H9 (cell line): ENCODE results near the gene WDR70. TPM values are rescaled to one million over a fixed set of nuclear protein-coding genes. Genes with fewer than 3 reads are reported as not detected.

Source experiments
- DNase-seq: peaks from one replicate; pipeline ENCODE4 v3.0.0-alpha.2; 2017
- H2AFZ ChIP-seq: one replicate; pipeline ENCODE4 v1.6.1; 2013; ENCODE audit warnings: mild to moderate bottlenecking, low read length, control low read depth, moderate library complexity
- H2AK5ac ChIP-seq: 2 replicates; pipeline ENCODE4 v1.6.1; 2013; ENCODE audit warnings: low read length, control low read depth, mixed read lengths; ENCODE audit not compliant: insufficient read length
- H2BK120ac ChIP-seq: one replicate; pipeline ENCODE4 v1.6.1; 2013; ENCODE audit warnings: low read depth, mild to moderate bottlenecking, low read length, control low read depth, inconsistent platforms; ENCODE audit not compliant: poor library complexity, severe bottlenecking
- H2BK12ac ChIP-seq: 2 replicates; pipeline ENCODE4 v1.6.1; 2013; ENCODE audit warnings: low read length, control low read depth, mixed read lengths, low read depth; ENCODE audit not compliant: insufficient read length
- H2BK15ac ChIP-seq: 2 replicates; pipeline ENCODE4 v1.6.1; 2013; ENCODE audit warnings: low read depth, low read length, control low read depth
- H2BK20ac ChIP-seq: one replicate; pipeline ENCODE4 v1.6.1; 2013; ENCODE audit warnings: low read depth, mild to moderate bottlenecking, low read length, control low read depth, inconsistent platforms; ENCODE audit not compliant: poor library complexity, severe bottlenecking
- H2BK5ac ChIP-seq: 2 replicates; pipeline ENCODE4 v1.6.1; 2013; ENCODE audit warnings: low read length, control low read depth, mixed read lengths; ENCODE audit not compliant: insufficient read length
- H3K14ac ChIP-seq: 2 replicates; pipeline ENCODE4 v1.6.1; 2013; ENCODE audit warnings: low read length, control low read depth; ENCODE audit not compliant: insufficient read depth
- H3K18ac ChIP-seq: 2 replicates; pipeline ENCODE4 v1.6.1; 2013; ENCODE audit warnings: low read depth, mild to moderate bottlenecking, mixed read lengths, low read length, control low read depth; ENCODE audit not compliant: insufficient read length
- H3K23ac ChIP-seq: 2 replicates; pipeline ENCODE4 v1.6.1; 2013; ENCODE audit warnings: low read length, control low read depth, mixed read lengths, low read depth; ENCODE audit not compliant: insufficient read length
- H3K23me2 ChIP-seq: 2 replicates; pipeline ENCODE4 v1.6.1; 2013; ENCODE audit warnings: low read depth, mild to moderate bottlenecking, mixed read lengths, low read length, control low read depth; ENCODE audit not compliant: insufficient read length, poor library complexity, severe bottlenecking
- H3K27ac ChIP-seq: 2 replicates; pipeline ENCODE4 v1.5.1; 2013; ENCODE audit warnings: low read length, control low read depth, mixed read lengths, low read depth; ENCODE audit not compliant: insufficient read length
- H3K27me3 ChIP-seq: 2 replicates; pipeline ENCODE4 v1.6.1; 2013; ENCODE audit warnings: low read length, control low read depth, inconsistent platforms; ENCODE audit not compliant: insufficient read depth
- H3K4ac ChIP-seq: 2 replicates; pipeline ENCODE4 v1.6.1; 2013; ENCODE audit warnings: low read depth, mild to moderate bottlenecking, control low read depth, inconsistent platforms, low read length, moderate library complexity
- H3K4me1 ChIP-seq: 2 replicates; pipeline ENCODE4 v1.6.1; 2013; ENCODE audit warnings: low read length, control low read depth, inconsistent platforms; ENCODE audit not compliant: insufficient read depth
- H3K4me2 ChIP-seq: 2 replicates; pipeline ENCODE4 v1.6.1; 2013; ENCODE audit warnings: low read length, control low read depth, mixed read lengths; ENCODE audit not compliant: insufficient read length, insufficient read depth
- H3K56ac ChIP-seq: 2 replicates; pipeline ENCODE4 v1.6.1; 2013; ENCODE audit warnings: low read depth, mild to moderate bottlenecking, mixed read lengths, low read length, control low read depth; ENCODE audit not compliant: insufficient read length
- H3K79me1 ChIP-seq: 2 replicates; pipeline ENCODE4 v1.6.1; 2013; ENCODE audit warnings: low read depth, mild to moderate bottlenecking, moderate library complexity, low read length, control low read depth, inconsistent platforms; ENCODE audit not compliant: insufficient read depth, poor library complexity, severe bottlenecking
- H3K79me2 ChIP-seq: 2 replicates; pipeline ENCODE4 v1.6.1; 2013; ENCODE audit warnings: low read length, control low read depth, inconsistent platforms; ENCODE audit not compliant: insufficient read depth
- H3K9ac ChIP-seq: 2 replicates; pipeline ENCODE4 v1.6.1; 2013; ENCODE audit warnings: low read length, control low read depth, mixed read lengths; ENCODE audit not compliant: insufficient read length; ENCODE audit errors: extremely low read depth
- H3K9me3 ChIP-seq: one replicate; pipeline ENCODE4 v1.6.1; 2013; ENCODE audit warnings: low read depth, low read length, inconsistent platforms; ENCODE audit not compliant: control insufficient read depth
- H3T11ph ChIP-seq: one replicate; pipeline ENCODE4 v1.6.1; 2013; ENCODE audit warnings: mild to moderate bottlenecking, low read length, control low read depth, inconsistent platforms
- H4K20me1 ChIP-seq: one replicate; pipeline ENCODE4 v1.6.1; 2013; ENCODE audit not compliant: control insufficient read depth, insufficient read length, insufficient read depth
- H4K5ac ChIP-seq: 2 replicates; pipeline ENCODE4 v1.6.1; 2013; ENCODE audit warnings: low read depth, mild to moderate bottlenecking, mixed read lengths, low read length, control low read depth; ENCODE audit not compliant: insufficient read length
- H4K8ac ChIP-seq: replicated peaks from 2 replicates; pipeline ENCODE4 v1.6.1; 2013; ENCODE audit warnings: low read length, control low read depth, mixed read lengths, low read depth; ENCODE audit not compliant: insufficient read length
- H4K91ac ChIP-seq: 2 replicates; pipeline ENCODE4 v1.6.1; 2013; ENCODE audit warnings: low read depth, mild to moderate bottlenecking, moderate library complexity, mixed read lengths, low read length, control low read depth; ENCODE audit not compliant: insufficient read length
- H3K27ac Mint-ChIP-seq, 3 experiments: 2 replicates in 2 of 3; 3 replicates in 1 of 3; pipeline ENCODE4 v1.8.0; 2020 to 2021; ENCODE audit warnings: mixed read lengths in 3 of 3, mild to moderate bottlenecking in 1 of 3, moderate library complexity in 1 of 3
- H3K27me3 Mint-ChIP-seq: 2 replicates; pipeline ENCODE4 v1.8.0; 2021; ENCODE audit warnings: low read depth, mild to moderate bottlenecking, moderate library complexity, mixed read lengths
- H3K36me3 Mint-ChIP-seq, 3 experiments: 2 replicates in 2 of 3; 3 replicates in 1 of 3; pipeline ENCODE4 v1.8.0; 2020 to 2021; ENCODE audit warnings: low read depth in 3 of 3, mixed read lengths in 3 of 3; ENCODE audit not compliant: insufficient read depth in 1 of 3
- H3K4me1 Mint-ChIP-seq, 2 experiments: 2 replicates each; pipeline ENCODE4 v1.8.0; 2020; ENCODE audit warnings: mixed read lengths in 2 of 2
- H3K4me3 Mint-ChIP-seq, 2 experiments: 2 replicates in 1 of 2; 3 replicates in 1 of 2; pipeline ENCODE4 v1.8.0; 2020 to 2021; ENCODE audit warnings: mild to moderate bottlenecking in 2 of 2, mixed read lengths in 2 of 2, moderate library complexity in 1 of 2
- H3K9me3 Mint-ChIP-seq, 2 experiments: 2 replicates in 1 of 2; 3 replicates in 1 of 2; pipeline ENCODE4 v1.8.0; 2020; ENCODE audit warnings: mild to moderate bottlenecking in 2 of 2, mixed read lengths in 2 of 2, moderate library complexity in 1 of 2
- CTCF ChIP-seq: fragments of 200-600 bp; sonication (generic); conservative IDR thresholded peaks from 3 replicates; pipeline ENCODE4 v1.8.0; 2021; ENCODE audit warnings: antibody characterized with exemption, mild to moderate bottlenecking
- WGBS: extraction: QIAGEN DNeasy Blood & Tissue Kit; methylation state at CpG from one replicate; pipeline ENCODE4 v1.1.7; 2013; ENCODE audit warnings: missing lambda C conversion rate, low lambda C conversion rate, mixed read lengths; ENCODE audit not compliant: insufficient read length; ENCODE audit errors: extremely low coverage; 5-methylcytosine and 5-hydroxymethylcytosine counted together
- total RNA-seq: library from RNA; stranded (reverse); gene quantifications from 2 replicates; pipeline ENCODE4 v1.2.1, GENCODE V29; 2021

WDR70 gene
- total RNA-seq, 1 experiment from 2014 or later, result 38.1 TPM

GRCh38 chr5:37712750-37713149 is 333.6 kb downstream of the WDR70 start:
- Histone ChIP-seq H3K23ac (no peak overlapping the region), H3K4me2 (no peak overlapping the region), H3K56ac (no peak overlapping the region), H3T11ph (no peak overlapping the region), H3K9ac (no peak overlapping the region), H3K4ac (no peak overlapping the region), H3K18ac (no peak overlapping the region), H4K8ac (no peak overlapping the region), H3K14ac (no peak overlapping the region), H3K27ac (no peak overlapping the region), H3K4me1 (no peaks in the 10 kb centered on the region), H3K23me2 (no peaks in the 10 kb centered on the region), H3K79me2 (no peaks in the 10 kb centered on the region), H2AK5ac (no peak overlapping the region), H4K20me1 (no peaks in the 10 kb centered on the region), H3K27me3 (no peaks in the 10 kb centered on the region), H4K5ac (no peak overlapping the region), H2BK120ac (no peak overlapping the region), H4K91ac (no peak overlapping the region), H2BK20ac (no peak overlapping the region), H2BK12ac (no peak overlapping the region), H2BK5ac (no peak overlapping the region), H3K79me1 (no peaks in the 10 kb centered on the region), H2AFZ (no peak overlapping the region), H3K9me3 (no peaks in the 10 kb centered on the region), H2BK15ac (no peak overlapping the region)
- H3K27me3 Mint-ChIP-seq, result no peaks in the 10 kb centered on the region
- no peak overlapping the region for H3K4me3 Mint-ChIP-seq
- DNase-seq, result no peak
- H3K36me3 Mint-ChIP-seq, result no peaks in the 10 kb centered on the region
- no CpG with 5 or more reads among the region's 7 CpGs for WGBS
- no peak overlapping the region for H3K27ac Mint-ChIP-seq
- H3K9me3 Mint-ChIP-seq, result no peaks in the 10 kb centered on the region
- peaks cover 2 to 4% of the 10 kb centered on the region in 2 experiments; a peak in 3 of 4 replicates for H3K4me1 Mint-ChIP-seq
- no peak for TF ChIP-seq CTCF
